SK-N-SH (cell line): Measurements from ENCODE around the gene TRANK1.

ENCODE experiments used
- CTCF ChIP-seq: fragments of 200-600 bp; sonication (generic); IDR thresholded peaks from 2 replicates; pipeline ENCODE4 v1.6.1; 2017; ENCODE audit warnings: antibody characterized with exemption, mild to moderate bottlenecking, moderate library complexity
- EP300 ChIP-seq, 2 experiments: IDR thresholded peaks; 2 replicates each; pipeline versions ENCODE4 v1.4.0 to v1.6.1; 2012; ENCODE audit warnings: borderline replicate concordance in 1 of 2, low read depth in 1 of 2, low read length in 1 of 2
- FOXJ3 ChIP-seq: sonication (generic); formaldehyde crosslinking; IDR thresholded peaks from 2 replicates; pipeline ENCODE4 v1.5.1; 2020; ENCODE audit warnings: mild to moderate bottlenecking, missing genetic modification reagents
- FOXM1 ChIP-seq: IDR thresholded peaks from 2 replicates; pipeline ENCODE4 v1.4.0; 2012; ENCODE audit warnings: low read depth, mild to moderate bottlenecking
- GABPA ChIP-seq: IDR thresholded peaks from 2 replicates; pipeline ENCODE4 v1.4.0; 2012; ENCODE audit warnings: low read depth, mild to moderate bottlenecking
- NFIC ChIP-seq: IDR thresholded peaks from 2 replicates; pipeline ENCODE4 v1.4.0; 2012; ENCODE audit warnings: borderline replicate concordance
- POLR2AphosphoS5 ChIP-seq: IDR thresholded peaks from 2 replicates; pipeline ENCODE4 v1.6.1; 2012; ENCODE audit warnings: low read depth, low read length
- RAD21 ChIP-seq: IDR thresholded peaks from 2 replicates; pipeline ENCODE4 v1.6.1; 2012; ENCODE audit warnings: mild to moderate bottlenecking, low read length
- SIN3A ChIP-seq: IDR thresholded peaks from 2 replicates; pipeline ENCODE4 v1.6.1; 2012; ENCODE audit warnings: low read depth, mild to moderate bottlenecking, low read length, moderate library complexity, borderline replicate concordance
- SMC3 ChIP-seq: IDR thresholded peaks from 2 replicates; pipeline ENCODE4 v1.6.1; 2012; ENCODE audit warnings: low read depth, low read length, improper control_type of control experiment
- TAF1 ChIP-seq: IDR thresholded peaks from 2 replicates; pipeline ENCODE4 v1.6.1; 2012; ENCODE audit warnings: low read depth, mild to moderate bottlenecking, low read length, moderate library complexity, borderline replicate concordance

- no peak for TF ChIP-seq FOXJ3
- TF ChIP-seq CTCF: no peak
- TF ChIP-seq GABPA: no peak
- TF ChIP-seq FOXM1: no peak
- no peak for TF ChIP-seq SMC3
- no peak for TF ChIP-seq RAD21
- TF ChIP-seq TAF1: no peak
- TF ChIP-seq POLR2AphosphoS5: no peak
- no peak for TF ChIP-seq EP300 (IDR thresholded peaks at IDR 0.05; ENCODE audit: borderline replicate concordance in 1 of 2, low read depth in 1 of 2, low read length in 1 of 2)
- TF ChIP-seq SIN3A: no peak
- TF ChIP-seq NFIC: no peak
Measured at GRCh38 chr3:36928220-36928619, 16.6 kb downstream of the TRANK1 start.
